ENCODE data around the gene FSTL4. TPM values are rescaled to one million over a fixed set of nuclear protein-coding genes. Genes with fewer than 3 reads are reported as not detected.
A peak's percentile ranks its signal among the peaks of the same experiment; 100 is the strongest.

FSTL4 gene
- total and polyA plus RNA-seq, 8 donors, result 0.11 to 2.9 (median 0.22) TPM

DNA sequence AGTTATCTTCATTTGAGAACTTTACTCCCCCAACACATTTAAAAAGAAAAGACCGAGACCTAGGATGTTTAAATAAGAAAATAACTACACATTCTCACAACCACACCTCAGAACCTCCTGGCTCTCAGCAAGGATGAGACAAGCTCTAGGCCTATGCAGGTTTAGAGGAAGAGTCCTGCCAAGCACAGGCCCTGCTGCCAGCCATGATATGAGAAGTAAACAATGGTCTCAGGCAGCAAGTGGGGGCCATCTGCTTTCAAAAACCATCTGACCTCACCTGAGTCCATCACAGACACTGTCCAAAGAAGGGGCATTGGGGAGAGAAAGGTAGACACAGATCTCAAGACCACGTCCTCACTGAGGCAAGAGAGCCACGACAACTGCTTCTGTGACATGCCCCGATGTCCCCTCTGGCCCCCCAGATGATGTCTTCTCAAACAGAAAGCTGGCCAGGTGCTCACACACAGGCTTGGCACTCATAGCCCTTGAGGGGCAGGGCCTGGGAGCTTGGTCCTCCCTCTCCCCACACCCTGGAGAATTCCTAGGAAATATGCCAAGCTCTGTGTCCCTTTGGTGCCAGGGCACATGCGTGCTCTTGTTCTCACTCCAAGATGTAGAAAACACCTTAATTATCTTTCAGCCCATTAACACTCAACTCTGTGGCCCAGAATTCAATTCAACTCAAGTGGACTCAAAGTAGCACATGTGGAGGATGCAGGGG is 150.4 kb downstream of the FSTL4 start:
- Histone ChIP-seq H3K4me1 (no peaks in the 10 kb centered on the region), H3K27me3 (no peaks in the 10 kb centered on the region), H3K36me3 (no peaks in the 10 kb centered on the region), H3K4me3 (no peak overlapping the region), H3K9me3 (no peaks in the 10 kb centered on the region), H3K27ac (no peak overlapping the region)
- TF ChIP-seq, protein P1, sequence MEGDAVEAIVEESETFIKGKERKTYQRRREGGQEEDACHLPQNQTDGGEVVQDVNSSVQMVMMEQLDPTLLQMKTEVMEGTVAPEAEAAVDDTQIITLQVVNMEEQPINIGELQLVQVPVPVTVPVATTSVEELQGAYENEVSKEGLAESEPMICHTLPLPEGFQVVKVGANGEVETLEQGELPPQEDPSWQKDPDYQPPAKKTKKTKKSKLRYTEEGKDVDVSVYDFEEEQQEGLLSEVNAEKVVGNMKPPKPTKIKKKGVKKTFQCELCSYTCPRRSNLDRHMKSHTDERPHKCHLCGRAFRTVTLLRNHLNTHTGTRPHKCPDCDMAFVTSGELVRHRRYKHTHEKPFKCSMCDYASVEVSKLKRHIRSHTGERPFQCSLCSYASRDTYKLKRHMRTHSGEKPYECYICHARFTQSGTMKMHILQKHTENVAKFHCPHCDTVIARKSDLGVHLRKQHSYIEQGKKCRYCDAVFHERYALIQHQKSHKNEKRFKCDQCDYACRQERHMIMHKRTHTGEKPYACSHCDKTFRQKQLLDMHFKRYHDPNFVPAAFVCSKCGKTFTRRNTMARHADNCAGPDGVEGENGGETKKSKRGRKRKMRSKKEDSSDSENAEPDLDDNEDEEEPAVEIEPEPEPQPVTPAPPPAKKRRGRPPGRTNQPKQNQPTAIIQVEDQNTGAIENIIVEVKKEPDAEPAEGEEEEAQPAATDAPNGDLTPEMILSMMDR (IDR thresholded peaks at IDR 0.05), result no peak
- intact Hi-C loops (cut with DNase I), result no loop called here
- DNase-seq, result no peak
- peak; percentile 67 for ATAC-seq

DNA sequence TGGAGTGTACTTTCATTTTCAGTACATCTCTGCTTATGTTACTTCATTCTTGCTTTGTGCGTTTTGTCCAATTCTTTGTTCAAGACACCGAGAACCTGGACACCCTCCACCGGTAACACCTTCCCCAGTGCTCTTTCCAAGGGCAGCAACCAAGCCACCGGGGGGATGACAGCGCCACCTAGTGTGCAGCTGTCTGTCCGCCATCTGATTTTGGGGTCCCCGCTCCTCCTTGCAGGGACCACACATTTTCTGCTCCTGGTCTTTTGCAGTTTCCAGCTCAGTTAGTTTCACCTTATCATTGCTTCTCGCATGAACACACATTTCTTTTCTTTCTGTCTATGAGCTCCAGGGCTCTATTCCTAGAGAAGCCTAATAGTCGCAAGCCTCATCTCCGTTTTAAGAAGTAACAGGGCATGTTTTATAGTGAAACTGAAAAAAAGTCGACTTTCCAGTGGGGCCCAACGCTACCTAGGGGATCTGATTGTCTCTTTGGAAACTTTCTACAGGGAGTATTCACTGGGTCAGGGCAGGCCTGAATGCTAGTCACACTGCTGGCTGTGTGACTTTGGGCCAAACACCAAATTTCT is 152.1 kb downstream of the FSTL4 start:
- DNase-seq, result no peak
- intact Hi-C loops (cut with DNase I), result no loop called here
- Histone ChIP-seq H3K27ac (no peak overlapping the region), H3K4me3 (no peak overlapping the region), H3K4me1 (no peaks in the 10 kb centered on the region), H3K27me3 (no peaks in the 10 kb centered on the region), H3K9me3 (no peaks in the 10 kb centered on the region), H3K36me3 (no peaks in the 10 kb centered on the region)
- ATAC-seq, result peak; percentile 26
- TF ChIP-seq, protein P1 (IDR thresholded peaks at IDR 0.05), result peak; percentile 10 to 39

DNA sequence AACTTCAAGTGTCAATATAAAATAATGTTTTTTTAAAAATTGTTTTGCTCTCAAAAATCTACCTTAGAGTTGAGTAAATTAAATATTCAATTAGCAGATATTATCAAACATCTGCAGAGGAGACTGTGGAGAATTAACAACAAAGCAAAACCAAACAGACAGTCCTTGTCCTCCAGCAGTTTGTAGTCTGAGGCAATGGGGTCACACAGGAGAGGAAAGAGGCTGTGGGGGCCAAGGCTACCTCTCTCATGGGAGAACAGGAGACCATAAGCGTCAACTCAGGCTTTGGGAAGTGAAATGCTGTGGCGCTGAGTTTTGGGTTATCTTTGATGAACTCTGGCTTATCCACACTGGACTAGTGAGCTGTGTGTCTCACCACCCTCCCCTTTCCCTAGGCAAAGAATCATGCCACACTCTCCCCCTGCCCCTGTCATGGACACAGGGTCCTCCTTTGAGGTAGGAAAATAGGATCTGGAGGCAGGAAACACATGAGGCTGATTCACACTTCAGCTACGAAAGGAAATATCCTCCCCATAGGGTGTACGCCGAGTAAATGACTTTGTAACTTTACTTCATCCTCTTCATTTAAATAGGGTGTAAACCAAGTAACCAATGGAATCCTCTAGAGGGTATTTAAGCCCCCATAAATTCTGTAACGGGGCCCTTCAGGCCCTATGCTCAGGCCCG is 152.7 kb downstream of the FSTL4 start:
- TF ChIP-seq, protein P1 (IDR thresholded peaks at IDR 0.05), result no peak

DNA sequence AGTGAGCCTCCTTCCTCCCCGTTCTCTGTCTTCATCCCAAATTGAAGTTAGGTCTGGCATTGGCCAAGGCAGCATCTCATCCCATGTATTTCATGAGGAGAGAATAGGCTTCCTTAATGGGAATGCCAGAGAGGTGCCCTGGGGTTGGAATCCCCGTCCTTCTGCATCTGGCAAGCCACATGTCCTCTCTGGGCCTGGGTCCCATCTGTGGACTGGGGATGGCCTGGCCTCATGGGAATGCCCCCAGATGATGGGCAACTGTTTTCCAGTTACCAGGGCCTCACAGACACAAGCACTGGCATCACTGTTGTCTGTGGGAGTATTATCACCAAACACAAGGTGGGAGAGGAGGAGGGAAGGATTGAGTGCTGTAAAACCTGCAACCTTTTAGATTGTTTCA is 153.9 kb downstream of the FSTL4 start:
- H3K27ac ChIP-seq, result no peak overlapping the region
- H3K4me1 ChIP-seq, result no peaks in the 10 kb centered on the region
- intact Hi-C loops (cut with DNase I), result no loop called here
- H3K27me3 ChIP-seq, result no peaks in the 10 kb centered on the region
- no peaks in the 10 kb centered on the region for H3K36me3 ChIP-seq
- H3K4me3 ChIP-seq, result no peak overlapping the region
- TF ChIP-seq, protein P1 (IDR thresholded peaks at IDR 0.05), result no peak
- DNase-seq (no peak), ATAC-seq (no peak)
- no peaks in the 10 kb centered on the region for H3K9me3 ChIP-seq

More for the DNA sequence above, 152.7 kb downstream of the FSTL4 start:
- Histone ChIP-seq H3K27ac (no peak overlapping the region), H3K4me1 (no peaks in the 10 kb centered on the region), H3K36me3 (no peaks in the 10 kb centered on the region), H3K9me3 (no peaks in the 10 kb centered on the region), H3K27me3 (no peaks in the 10 kb centered on the region), H3K4me3 (no peak overlapping the region)
- DNase-seq (no peak), ATAC-seq (no peak)
- intact Hi-C loops (cut with DNase I), result no loop called here
